MCF 10A (cell line): Measurements from ENCODE around the gene FBXW5. TPM values are rescaled to one million over a fixed set of nuclear protein-coding genes. Genes with fewer than 3 reads are reported as not detected.

ENCODE experiments used
- BruUV-seq: library from RNA; stranded (reverse); fragments of 400-500 nt; replicated peaks from 2 replicates; lab custom pipeline; 2021; lab: Mats Ljungman, UMichigan
- CTCF ChIA-PET: fragments of 300-600 bp; sonication (Branson Sonifier 250); formaldehyde crosslinking; extraction: SDS; loops from one replicate; lab custom pipeline; 2021; ENCODE audit warnings: antibody characterized with exemption, inconsistent platforms; lab: Yijun Ruan, JAX
- POLR2A ChIA-PET: fragments of 300-600, 350-650 bp; sonication (Branson Sonifier 250); formaldehyde crosslinking; extraction: SDS; loops from one replicate; lab custom pipeline; 2020; ENCODE audit warnings: antibody characterized with exemption, inconsistent platforms; lab: Yijun Ruan, JAX
- DNase-seq: peaks from one replicate; pipeline ENCODE4 v3.0.0-alpha.2; 2018; ENCODE audit not compliant: unreplicated experiment
- H3K27ac Mint-ChIP-seq: one replicate; pipeline ENCODE4 v1.8.0; 2022; ENCODE audit warnings: mild to moderate bottlenecking, low read depth, mixed read lengths; ENCODE audit not compliant: unreplicated experiment
- H3K27me3 Mint-ChIP-seq: one replicate; pipeline ENCODE4 v1.8.0; 2022; ENCODE audit warnings: mixed read lengths; ENCODE audit not compliant: insufficient read depth, unreplicated experiment
- H3K36me3 Mint-ChIP-seq: one replicate; pipeline ENCODE4 v1.8.0; 2022; ENCODE audit warnings: mild to moderate bottlenecking, moderate library complexity, mixed read lengths; ENCODE audit not compliant: insufficient read depth, unreplicated experiment
- H3K4me1 Mint-ChIP-seq: one replicate; pipeline ENCODE4 v1.8.0; 2022; ENCODE audit warnings: mixed read lengths; ENCODE audit not compliant: insufficient read depth, unreplicated experiment
- H3K4me3 Mint-ChIP-seq: one replicate; pipeline ENCODE4 v1.8.0; 2022; ENCODE audit warnings: mild to moderate bottlenecking, moderate library complexity, mixed read lengths; ENCODE audit not compliant: unreplicated experiment
- H3K9me3 Mint-ChIP-seq: one replicate; pipeline ENCODE4 v1.8.0; 2022; ENCODE audit warnings: mixed read lengths; ENCODE audit not compliant: unreplicated experiment
- intact Hi-C: fragments of 100-400 bp; cut with micrococcal nuclease; formaldehyde crosslinking; loops from 2 replicates; pipeline ENCODE4 v1.14.1; 2022
- total RNA-seq: library from RNA; stranded (reverse); gene quantifications from 2 replicates; pipeline ENCODE4 v1.2.3, GENCODE V29; 2022
- TF ChIP-seq, protein P1 (sequence below): fragments of 200-600 bp; IDR thresholded peaks from one replicate; pipeline ENCODE4 v1.8.0; 2022; ENCODE audit warnings: antibody characterized with exemption, mild to moderate bottlenecking; ENCODE audit not compliant: unreplicated experiment

FBXW5 gene
- total RNA-seq, 1 experiment from 2014 or later: 100 TPM

DNA sequence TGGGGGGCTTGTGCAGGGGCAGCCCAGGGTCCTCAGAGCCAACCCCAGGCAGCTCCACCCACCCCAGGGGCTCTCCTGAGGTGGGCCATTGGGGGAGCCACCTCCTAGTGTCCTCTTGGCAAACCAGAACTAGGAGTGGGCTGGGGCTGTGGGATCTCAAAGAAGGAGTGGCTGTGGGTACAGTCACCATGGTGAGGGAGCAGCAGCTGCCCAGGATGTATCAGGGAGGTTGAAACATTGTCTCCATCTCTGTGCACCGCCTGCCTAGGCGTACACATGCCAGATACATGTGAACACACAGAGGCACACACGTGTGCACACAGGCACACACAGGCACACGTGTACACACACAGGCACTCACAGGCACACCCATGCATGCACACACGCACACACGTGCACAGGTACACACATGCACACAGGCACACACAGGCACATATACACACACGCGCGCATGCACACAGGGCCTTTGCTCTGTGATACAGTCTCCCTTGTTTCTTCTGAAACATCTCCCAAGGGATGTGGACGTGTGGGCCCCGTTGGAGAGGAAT is 18.2 kb upstream of the FBXW5 start:
- H3K4me3 Mint-ChIP-seq: no peak overlapping the region
- H3K36me3 Mint-ChIP-seq: peaks cover 7% of the 10 kb centered on the region
- H3K27ac Mint-ChIP-seq: no peak overlapping the region
- DNase-seq: no peak
- POLR2A ChIA-PET: no interaction called here
- no TSS peak for BruUV-seq
- CTCF ChIA-PET: interaction anchor here (0.9 to 1.5 kb wide), 2 partner anchors 10 to 730 kb away, joined by 3 read pairs; no protein-coding TSS in a partner anchor
- peaks cover 10% of the 10 kb centered on the region for H3K4me1 Mint-ChIP-seq
- intact Hi-C loops: no loop called here
- H3K9me3 Mint-ChIP-seq: no peaks in the 10 kb centered on the region
- TF ChIP-seq, protein P1, sequence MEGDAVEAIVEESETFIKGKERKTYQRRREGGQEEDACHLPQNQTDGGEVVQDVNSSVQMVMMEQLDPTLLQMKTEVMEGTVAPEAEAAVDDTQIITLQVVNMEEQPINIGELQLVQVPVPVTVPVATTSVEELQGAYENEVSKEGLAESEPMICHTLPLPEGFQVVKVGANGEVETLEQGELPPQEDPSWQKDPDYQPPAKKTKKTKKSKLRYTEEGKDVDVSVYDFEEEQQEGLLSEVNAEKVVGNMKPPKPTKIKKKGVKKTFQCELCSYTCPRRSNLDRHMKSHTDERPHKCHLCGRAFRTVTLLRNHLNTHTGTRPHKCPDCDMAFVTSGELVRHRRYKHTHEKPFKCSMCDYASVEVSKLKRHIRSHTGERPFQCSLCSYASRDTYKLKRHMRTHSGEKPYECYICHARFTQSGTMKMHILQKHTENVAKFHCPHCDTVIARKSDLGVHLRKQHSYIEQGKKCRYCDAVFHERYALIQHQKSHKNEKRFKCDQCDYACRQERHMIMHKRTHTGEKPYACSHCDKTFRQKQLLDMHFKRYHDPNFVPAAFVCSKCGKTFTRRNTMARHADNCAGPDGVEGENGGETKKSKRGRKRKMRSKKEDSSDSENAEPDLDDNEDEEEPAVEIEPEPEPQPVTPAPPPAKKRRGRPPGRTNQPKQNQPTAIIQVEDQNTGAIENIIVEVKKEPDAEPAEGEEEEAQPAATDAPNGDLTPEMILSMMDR: no peak
- no peaks in the 10 kb centered on the region for H3K27me3 Mint-ChIP-seq

DNA sequence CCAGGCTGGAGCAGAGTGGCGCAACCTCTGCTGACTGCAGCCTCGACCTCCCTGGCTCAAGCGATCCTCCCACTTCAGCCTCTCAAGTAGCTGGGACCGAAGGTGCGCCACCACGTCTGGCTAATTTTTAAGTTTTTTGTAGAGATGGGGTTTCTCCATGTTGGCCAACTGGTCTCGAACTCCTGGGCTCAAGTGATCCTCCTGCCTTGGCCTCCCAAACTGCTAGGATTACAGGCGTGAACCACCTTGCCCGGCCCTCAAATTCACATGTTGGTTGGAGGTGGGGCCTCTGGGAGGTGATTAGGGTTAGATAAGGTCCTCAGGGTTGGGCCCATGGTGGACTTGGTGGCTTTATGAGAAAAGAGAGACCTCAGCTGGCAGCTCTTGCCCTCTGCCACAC is 17.6 kb upstream of the FBXW5 start:
- TF ChIP-seq, protein P1: no peak
- no peaks in the 10 kb centered on the region for H3K9me3 Mint-ChIP-seq
- DNase-seq: no peak
- no peak overlapping the region for H3K27ac Mint-ChIP-seq
- H3K36me3 Mint-ChIP-seq: peaks cover 7% of the 10 kb centered on the region
- POLR2A ChIA-PET: no interaction called here
- H3K4me1 Mint-ChIP-seq: peaks cover 10% of the 10 kb centered on the region
- no peaks in the 10 kb centered on the region for H3K27me3 Mint-ChIP-seq
- no peak overlapping the region for H3K4me3 Mint-ChIP-seq
- no TSS peak for BruUV-seq
- CTCF ChIA-PET: interaction anchor here (0.9 to 1.5 kb wide), 2 partner anchors 9 to 731 kb away, joined by 3 read pairs; no protein-coding TSS in a partner anchor
- intact Hi-C loops: no loop called here

DNA sequence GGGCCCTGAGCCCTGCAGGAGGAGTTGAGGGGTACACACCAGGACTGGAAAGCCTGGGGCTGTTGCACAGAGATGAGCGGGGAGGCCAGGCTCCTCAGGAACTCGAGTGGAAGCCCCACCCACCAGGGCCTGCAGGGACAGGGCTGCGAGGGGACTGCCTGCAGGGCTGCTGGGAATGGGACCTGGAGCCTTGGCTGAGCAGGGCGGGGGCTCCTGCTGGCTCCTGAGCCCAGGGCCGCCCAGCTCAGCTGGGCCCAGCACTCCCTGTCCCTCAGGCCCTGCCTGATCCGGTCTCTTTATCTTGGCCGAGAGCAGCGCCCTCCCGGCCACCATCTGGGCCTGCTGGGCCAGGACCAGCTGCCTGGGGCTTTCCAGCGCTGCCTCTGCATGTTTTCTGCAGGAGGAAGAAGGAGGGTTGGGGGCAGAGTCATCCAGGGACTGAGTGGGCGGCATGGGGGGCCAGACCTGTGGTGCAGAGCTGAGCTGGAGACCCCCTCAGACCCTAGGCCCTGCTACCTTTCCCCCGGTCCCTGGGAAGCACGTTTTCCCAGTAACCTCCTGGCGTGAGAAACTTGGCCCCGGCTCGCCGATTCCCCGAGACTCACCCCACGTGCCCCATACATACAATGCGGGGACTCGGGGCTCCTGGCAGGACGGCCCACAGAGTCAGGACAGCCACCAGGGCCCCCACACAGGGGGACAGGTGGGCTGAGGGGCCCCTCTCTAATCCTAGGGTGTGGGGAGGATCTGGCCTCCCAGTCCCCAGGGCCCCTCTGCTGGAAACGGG is 16.9 kb upstream of the FBXW5 start:
- Mint-ChIP-seq H3K36me3 (peaks cover 7% of the 10 kb centered on the region), H3K4me1 (peaks cover 10% of the 10 kb centered on the region), H3K9me3 (peaks cover 6% of the 10 kb centered on the region), H3K27me3 (no peaks in the 10 kb centered on the region), H3K4me3 (no peak overlapping the region), H3K27ac (no peak overlapping the region)
- intact Hi-C loops: no loop called here
- DNase-seq: no peak
- TF ChIP-seq, protein P1: no peak
- ChIA-PET CTCF (interaction anchor here (0.6 to 1.5 kb wide), 2 partner anchors 8 to 28 kb away, joined by 3 read pairs; no protein-coding TSS in a partner anchor), POLR2A (no interaction called here)
- no TSS peak for BruUV-seq

DNA sequence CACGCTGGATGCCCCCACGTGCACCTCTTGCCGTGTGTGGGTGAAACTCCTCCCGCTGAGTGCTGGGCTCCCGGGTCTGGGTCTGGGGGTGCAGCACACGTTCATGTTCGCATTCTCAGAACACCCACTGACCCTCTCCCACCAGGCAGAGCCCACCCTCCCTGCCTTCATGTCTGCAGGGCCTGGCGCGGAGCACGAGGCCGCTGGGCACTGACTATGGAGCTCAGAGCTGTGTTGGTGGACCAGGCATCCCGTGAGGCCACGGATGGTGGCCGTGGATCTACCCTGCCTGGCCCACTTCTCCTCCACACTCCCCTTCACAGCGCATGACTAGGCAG is 16.4 kb upstream of the FBXW5 start:
- BruUV-seq: no TSS peak
- ChIA-PET POLR2A (no interaction called here), CTCF (no interaction called here)
- no peaks in the 10 kb centered on the region for H3K27me3 Mint-ChIP-seq
- no peak for DNase-seq
- no peak overlapping the region for H3K27ac Mint-ChIP-seq
- peaks cover 7% of the 10 kb centered on the region for H3K36me3 Mint-ChIP-seq
- peaks cover 10% of the 10 kb centered on the region for H3K4me1 Mint-ChIP-seq
- TF ChIP-seq, protein P1: no peak
- H3K4me3 Mint-ChIP-seq: no peak overlapping the region
- intact Hi-C loops: no loop called here
- peaks cover 10% of the 10 kb centered on the region for H3K9me3 Mint-ChIP-seq
